ENCODE results near the gene GABARAPL2. TPM values are rescaled to one million over a fixed set of nuclear protein-coding genes. Genes with fewer than 3 reads are reported as not detected.

GABARAPL2 gene
- total and polyA plus RNA-seq, 12 donors: 93.9 to 200 (median 167) TPM

- WGBS, 4 donors: 95 to 100% (median 98%) methylated on average over 1 of the region's 1 CpG
- H3K27ac ChIP-seq: no peak overlapping the region
- H3K27me3 ChIP-seq: no peaks in the 10 kb centered on the region
- no peak for DNase-seq
- intact Hi-C loops (cut with DNase I): no loop called here
- peaks cover 0 to 67% of the 10 kb centered on the region in 2 donors for H3K36me3 ChIP-seq (replicated peaks in 1 of 2)
- no peaks in the 10 kb centered on the region for H3K4me1 ChIP-seq (replicated peaks in 1 of 2)
- no peak overlapping the region for H3K4me3 ChIP-seq
- H3K9me3 ChIP-seq (replicated peaks in 1 of 3): no peaks in the 10 kb centered on the region
- TF ChIP-seq, protein P1, sequence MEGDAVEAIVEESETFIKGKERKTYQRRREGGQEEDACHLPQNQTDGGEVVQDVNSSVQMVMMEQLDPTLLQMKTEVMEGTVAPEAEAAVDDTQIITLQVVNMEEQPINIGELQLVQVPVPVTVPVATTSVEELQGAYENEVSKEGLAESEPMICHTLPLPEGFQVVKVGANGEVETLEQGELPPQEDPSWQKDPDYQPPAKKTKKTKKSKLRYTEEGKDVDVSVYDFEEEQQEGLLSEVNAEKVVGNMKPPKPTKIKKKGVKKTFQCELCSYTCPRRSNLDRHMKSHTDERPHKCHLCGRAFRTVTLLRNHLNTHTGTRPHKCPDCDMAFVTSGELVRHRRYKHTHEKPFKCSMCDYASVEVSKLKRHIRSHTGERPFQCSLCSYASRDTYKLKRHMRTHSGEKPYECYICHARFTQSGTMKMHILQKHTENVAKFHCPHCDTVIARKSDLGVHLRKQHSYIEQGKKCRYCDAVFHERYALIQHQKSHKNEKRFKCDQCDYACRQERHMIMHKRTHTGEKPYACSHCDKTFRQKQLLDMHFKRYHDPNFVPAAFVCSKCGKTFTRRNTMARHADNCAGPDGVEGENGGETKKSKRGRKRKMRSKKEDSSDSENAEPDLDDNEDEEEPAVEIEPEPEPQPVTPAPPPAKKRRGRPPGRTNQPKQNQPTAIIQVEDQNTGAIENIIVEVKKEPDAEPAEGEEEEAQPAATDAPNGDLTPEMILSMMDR (IDR thresholded peaks at IDR 0.05): no peak
- no peak for TF ChIP-seq POLR2A (IDR thresholded peaks at IDR 0.05)
These were observed 40.3 kb downstream of the GABARAPL2 start for GRCh38 chr16:75606507-75606906.

DNA sequence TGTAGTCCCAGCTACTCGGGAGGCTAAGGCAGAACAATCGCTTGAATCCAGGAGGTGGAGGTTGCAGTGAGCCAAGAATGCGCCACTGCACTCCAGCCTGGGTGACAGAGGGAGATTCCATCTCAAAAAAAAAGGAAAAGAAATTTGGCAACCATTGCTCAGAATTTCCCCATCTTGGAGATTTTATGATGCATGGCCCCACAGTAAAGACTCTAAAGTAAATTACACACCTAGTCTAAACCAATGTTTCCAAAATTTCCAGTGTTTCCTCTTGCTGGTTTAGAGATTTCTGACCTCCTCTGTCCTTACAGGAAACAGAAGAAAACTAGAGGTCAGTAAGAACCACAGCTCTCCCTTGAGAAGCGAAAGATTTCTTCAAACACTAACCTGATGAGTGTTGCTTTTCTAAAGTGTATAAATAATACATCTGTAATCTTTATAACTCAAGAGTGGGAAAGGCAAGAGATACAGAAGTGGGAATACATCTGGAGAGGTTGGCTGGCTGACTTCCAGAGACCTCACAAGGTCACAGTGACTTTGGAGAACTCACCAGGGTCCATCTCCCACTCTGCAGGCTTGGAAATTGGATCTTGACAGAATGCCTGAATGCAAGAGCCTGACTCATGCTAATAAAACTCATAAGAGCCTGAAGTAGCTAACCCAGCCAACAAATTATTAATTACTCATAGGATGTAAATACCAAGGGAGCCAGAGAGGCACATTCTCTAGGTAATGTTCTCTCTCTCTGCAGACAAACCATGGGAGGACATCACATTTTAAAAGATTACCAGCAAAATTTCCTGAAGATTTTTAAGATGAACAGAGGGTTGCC lies 48.1 kb downstream of the GABARAPL2 start:
- no peaks in the 10 kb centered on the region for H3K9me3 ChIP-seq (replicated peaks in 1 of 3)
- TF ChIP-seq, protein P1 (IDR thresholded peaks at IDR 0.05): no peak
- no peak for TF ChIP-seq POLR2A (IDR thresholded peaks at IDR 0.05)
- no peaks in the 10 kb centered on the region for H3K27me3 ChIP-seq
- H3K4me3 ChIP-seq: no peak overlapping the region
- 93 to 97% (median 94%) methylated on average over 4 of the region's 4 CpGs for WGBS, 4 donors
- intact Hi-C loops (cut with DNase I): no loop called here
- no peaks in the 10 kb centered on the region for H3K4me1 ChIP-seq (replicated peaks in 1 of 2)
- no peak for DNase-seq
- peaks cover 0 to 75% of the 10 kb centered on the region in 2 donors for H3K36me3 ChIP-seq (replicated peaks in 1 of 2)
- H3K27ac ChIP-seq: no peak overlapping the region

DNA sequence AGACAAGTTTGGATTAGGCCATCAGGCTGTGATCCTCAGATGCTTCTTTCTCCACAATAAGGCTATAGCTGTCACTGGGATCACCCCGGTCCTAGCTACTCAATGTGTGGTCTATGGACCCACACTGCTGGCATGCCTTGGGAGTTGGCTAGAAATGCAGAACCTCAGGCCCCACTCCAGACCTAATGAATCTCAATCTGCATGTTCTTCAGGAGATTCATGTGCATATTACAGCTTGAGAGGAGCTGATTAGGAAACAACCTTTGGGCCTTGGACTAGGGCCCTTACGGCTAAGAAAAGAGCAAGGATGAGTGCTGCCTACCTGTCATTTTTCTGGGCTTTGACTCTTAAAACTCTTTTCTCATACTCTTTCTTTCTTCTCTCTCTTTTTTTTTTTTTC lies 49.4 kb downstream of the GABARAPL2 start:
- H3K4me1 ChIP-seq (replicated peaks in 1 of 2): no peaks in the 10 kb centered on the region
- no peak overlapping the region for H3K4me3 ChIP-seq
- peaks cover 0 to 69% of the 10 kb centered on the region in 2 donors for H3K36me3 ChIP-seq (replicated peaks in 1 of 2)
- intact Hi-C loops (cut with DNase I): no loop called here
- no peak for TF ChIP-seq POLR2A (IDR thresholded peaks at IDR 0.05)
- TF ChIP-seq, protein P1 (IDR thresholded peaks at IDR 0.05): no peak
- H3K27ac ChIP-seq: no peak overlapping the region
- H3K27me3 ChIP-seq: no peaks in the 10 kb centered on the region
- 87 to 97% (median 93%) methylated on average over 2 of the region's 2 CpGs for WGBS, 4 donors
- DNase-seq: no peak
- no peaks in the 10 kb centered on the region for H3K9me3 ChIP-seq (replicated peaks in 1 of 3)

DNA sequence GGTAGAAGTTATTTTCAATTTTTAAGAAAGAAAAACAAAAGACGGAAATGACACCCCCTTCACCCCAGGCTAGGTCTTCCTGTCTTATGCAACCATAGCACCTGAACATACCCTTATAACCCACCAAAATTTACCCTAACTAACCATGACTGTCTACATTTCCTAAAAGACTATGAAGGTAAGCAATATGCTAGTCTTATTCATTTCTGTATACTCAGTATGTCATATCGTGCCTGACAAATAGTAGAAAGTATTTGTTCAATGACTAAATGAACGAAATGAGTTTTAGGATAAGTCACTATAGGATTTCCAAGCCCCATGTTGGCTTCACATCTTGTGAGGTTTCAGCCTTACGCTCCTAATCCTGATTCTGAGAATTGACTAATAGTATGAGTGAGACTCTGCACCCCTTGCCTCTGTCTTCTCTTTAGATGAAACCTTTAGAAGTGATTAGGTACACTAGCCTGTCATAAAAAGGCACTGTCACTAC lies 50.4 kb downstream of the GABARAPL2 start:
- H3K27me3 ChIP-seq: no peaks in the 10 kb centered on the region
- peaks cover 0 to 5% of the 10 kb centered on the region in 2 donors for H3K4me1 ChIP-seq (replicated peaks in 1 of 2)
- H3K36me3 ChIP-seq (replicated peaks in 1 of 2): peaks cover 0 to 61% of the 10 kb centered on the region in 2 donors
- DNase-seq: no peak
- H3K4me3 ChIP-seq: no peak overlapping the region
- TF ChIP-seq, protein P1 (IDR thresholded peaks at IDR 0.05): no peak
- no peak for TF ChIP-seq POLR2A (IDR thresholded peaks at IDR 0.05)
- 89 to 93% (median 90%) methylated on average over 4 of the region's 4 CpGs for WGBS, 4 donors
- intact Hi-C loops (cut with DNase I): no loop called here
- H3K9me3 ChIP-seq (replicated peaks in 1 of 3): no peaks in the 10 kb centered on the region
- H3K27ac ChIP-seq: no peak overlapping the region

All from adrenal gland (tissue), 12 donors.